NB4 (cell line): ENCODE data around the gene UGT1A5.

ENCODE experiments used
- DNase-seq: peaks from one replicate; pipeline ENCODE4 v3.0.0; 2010; ENCODE audit warnings: low read depth
- H3K4me3 ChIP-seq: one replicate; pipeline ENCODE4 v1.5.1; 2011; ENCODE audit warnings: mild to moderate bottlenecking, low read depth, low read length, moderate library complexity
- CTCF ChIP-seq: IDR thresholded peaks from one replicate; pipeline ENCODE4 v1.5.1; 2012; ENCODE audit warnings: low read depth, low read length
- MAX ChIP-seq: IDR thresholded peaks from 2 replicates; pipeline ENCODE4 v1.6.1; 2011; ENCODE audit warnings: low read depth, low read length
- MYC ChIP-seq: IDR thresholded peaks from 2 replicates; pipeline ENCODE4 v1.6.1; 2011; ENCODE audit warnings: low read depth, low read length
- POLR2A ChIP-seq: IDR thresholded peaks from 2 replicates; pipeline ENCODE4 v1.6.1; 2011; ENCODE audit warnings: mild to moderate bottlenecking; ENCODE audit not compliant: insufficient read length; ENCODE audit errors: extremely low read depth

The UGT1A5 gene

GRCh38 chr2:233791151-233791882, 78.6 kb downstream of the UGT1A5 start:
- no peak for DNase-seq
- no peak overlapping the region for H3K4me3 ChIP-seq
- TF ChIP-seq MAX (no peak), CTCF (no peak), MYC (no peak)

DNA sequence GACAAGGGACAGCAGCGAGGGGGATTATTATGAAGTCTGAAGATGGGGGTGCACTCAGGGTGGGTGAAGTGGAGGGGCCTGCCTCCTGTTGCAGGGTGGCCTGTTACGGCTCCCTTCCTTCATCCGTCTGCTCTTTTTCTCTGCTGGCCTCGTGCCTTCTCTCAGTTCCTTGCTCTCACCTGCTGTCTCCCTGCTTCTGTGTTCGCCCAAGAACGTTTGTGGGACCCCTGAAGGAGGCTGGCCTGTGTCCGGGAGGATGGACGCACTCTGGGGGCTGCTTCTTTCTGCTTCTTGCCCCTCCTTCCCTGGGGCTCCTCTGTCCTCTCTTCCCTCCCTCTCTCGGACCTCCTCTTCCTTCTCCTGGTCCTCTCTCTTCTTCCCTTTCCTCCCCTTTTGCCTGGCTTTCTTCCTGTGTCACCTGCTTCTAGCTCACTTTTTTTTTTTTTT, 79.2 kb downstream of the UGT1A5 start:
- DNase-seq: no peak
- TF ChIP-seq CTCF (no peak), MYC (no peak), MAX (no peak), POLR2A (no peak)
- no peak overlapping the region for H3K4me3 ChIP-seq

DNA sequence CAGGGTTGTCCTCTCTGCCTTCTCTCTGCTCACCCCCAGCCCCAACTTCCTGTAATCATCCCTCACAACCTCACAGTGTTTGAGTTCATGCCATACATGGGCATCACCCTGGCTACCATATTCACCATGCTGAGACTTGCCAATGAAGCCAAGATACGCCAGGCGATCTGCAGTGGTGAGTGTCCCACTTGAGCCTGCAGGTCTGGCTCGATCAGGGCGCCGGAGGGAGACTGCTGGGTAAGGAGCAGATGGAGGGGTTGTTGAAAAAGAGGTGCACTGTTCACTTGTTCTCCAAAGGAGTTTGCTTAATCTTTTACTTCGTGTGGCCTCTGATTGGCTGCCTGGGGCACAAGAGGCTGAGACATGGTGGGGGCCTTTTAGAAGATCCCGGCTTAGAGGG, 80.0 kb downstream of the UGT1A5 start:
- no peak for DNase-seq
- H3K4me3 ChIP-seq: no peak overlapping the region
- TF ChIP-seq CTCF (no peak), POLR2A (no peak), MYC (no peak), MAX (no peak)

DNA sequence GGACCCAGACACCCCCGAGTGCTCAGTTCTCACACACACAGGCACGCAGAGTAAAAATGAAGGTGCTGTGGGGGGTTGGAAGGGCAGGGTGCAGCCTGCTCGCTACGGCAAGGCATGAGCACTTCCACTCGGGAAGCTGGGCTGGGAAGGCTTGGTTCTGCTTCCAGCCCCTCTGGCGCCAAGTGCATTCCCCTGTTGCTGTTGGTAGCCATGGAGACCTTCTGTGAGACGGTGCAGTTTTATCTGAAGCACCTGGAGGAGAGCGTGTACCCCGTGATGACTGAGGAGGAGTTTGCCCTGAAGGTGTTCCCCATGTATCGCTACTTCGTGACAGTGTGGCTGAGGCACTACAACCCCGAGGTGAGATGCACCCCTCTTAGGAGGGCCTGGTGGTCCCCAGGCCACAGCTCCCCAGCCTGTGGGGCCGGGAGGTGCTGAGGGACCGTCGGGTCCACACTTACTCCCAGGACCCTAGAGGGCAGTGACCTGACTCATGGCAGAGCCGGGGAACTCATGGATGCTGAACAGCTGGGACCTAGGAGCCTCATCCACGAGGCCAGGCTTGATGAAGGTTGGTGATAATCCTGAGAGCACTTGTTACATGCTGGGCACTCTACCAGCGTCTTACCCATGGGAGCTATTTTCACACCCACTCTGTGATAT, 80.9 kb downstream of the UGT1A5 start:
- DNase-seq: no peak
- H3K4me3 ChIP-seq: no peak overlapping the region
- TF ChIP-seq POLR2A (no peak), CTCF (no peak), MYC (no peak), MAX (no peak)

DNA sequence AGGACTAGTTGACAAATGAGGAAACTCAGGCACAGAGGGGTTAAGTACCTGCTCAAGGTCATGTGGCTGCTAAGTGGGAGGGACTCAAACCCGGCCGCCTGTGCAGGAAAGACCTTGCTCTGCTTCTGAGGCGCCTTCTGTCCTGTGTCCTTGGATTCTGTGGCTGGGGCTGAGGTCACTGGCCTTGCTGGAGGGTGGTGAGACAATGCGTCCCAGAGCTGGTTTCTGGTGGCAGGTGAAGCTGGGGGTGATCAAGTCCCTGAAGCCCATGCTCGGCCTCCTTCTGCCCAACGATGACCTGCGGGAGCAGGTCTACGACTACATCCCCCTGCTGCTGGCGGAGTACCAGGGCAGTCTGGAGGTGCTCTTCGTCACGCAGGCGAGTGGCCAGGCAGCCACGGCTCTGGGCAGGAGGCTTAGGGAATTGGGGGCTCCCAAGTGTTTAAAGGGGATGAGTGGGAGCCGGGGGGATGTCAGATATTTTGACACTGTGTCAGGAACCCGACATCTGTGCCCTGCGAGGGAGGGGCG, 81.5 kb downstream of the UGT1A5 start:
- TF ChIP-seq MAX: no peak
- TF ChIP-seq POLR2A: no peak
- no peak for TF ChIP-seq MYC
- TF ChIP-seq CTCF: no peak
- no peak overlapping the region for H3K4me3 ChIP-seq
- no peak for DNase-seq
